Hematopoietic multipotent progenitor cell treated with erythropoietin and hydrocortisone succinate and interleukin-3 and kit ligand, for 6 days (in vitro differentiated cells): Measurements from ENCODE around the gene RHD.
"Not testable (repeated sequence)": the region's sequence is repeated elsewhere in the genome, so short reads cannot be mapped to it uniquely, and the experiment has no call there.

Experiments
- DNase-seq: peaks from one replicate; pipeline ENCODE4 v3.0.0-alpha.2; 2015

RHD gene

GRCh38 chr1:25259813-25260212 lies 12.5 kb upstream of the RHD start:
- not testable (repeated sequence) for DNase-seq

DNA sequence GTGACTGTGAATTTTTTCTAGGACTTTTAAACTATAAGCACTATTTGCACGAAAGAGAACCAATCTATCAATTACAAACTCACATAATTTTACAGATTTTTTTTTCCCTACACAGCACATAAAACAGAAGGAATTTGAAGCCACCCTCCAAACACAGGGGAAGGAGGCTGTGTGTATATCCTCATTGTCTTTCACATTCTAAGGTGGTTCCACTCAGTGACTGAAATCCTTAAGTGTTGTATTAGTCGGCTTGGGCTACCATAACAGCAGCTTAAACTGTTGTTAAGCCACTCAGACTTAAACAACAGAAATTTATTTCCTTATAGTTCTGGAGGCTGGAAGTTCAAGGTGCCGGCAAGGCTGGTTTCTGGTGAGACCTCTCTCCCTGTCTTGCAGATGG lies 12.0 kb upstream of the RHD start:
- DNase-seq, result not testable (repeated sequence)

DNA sequence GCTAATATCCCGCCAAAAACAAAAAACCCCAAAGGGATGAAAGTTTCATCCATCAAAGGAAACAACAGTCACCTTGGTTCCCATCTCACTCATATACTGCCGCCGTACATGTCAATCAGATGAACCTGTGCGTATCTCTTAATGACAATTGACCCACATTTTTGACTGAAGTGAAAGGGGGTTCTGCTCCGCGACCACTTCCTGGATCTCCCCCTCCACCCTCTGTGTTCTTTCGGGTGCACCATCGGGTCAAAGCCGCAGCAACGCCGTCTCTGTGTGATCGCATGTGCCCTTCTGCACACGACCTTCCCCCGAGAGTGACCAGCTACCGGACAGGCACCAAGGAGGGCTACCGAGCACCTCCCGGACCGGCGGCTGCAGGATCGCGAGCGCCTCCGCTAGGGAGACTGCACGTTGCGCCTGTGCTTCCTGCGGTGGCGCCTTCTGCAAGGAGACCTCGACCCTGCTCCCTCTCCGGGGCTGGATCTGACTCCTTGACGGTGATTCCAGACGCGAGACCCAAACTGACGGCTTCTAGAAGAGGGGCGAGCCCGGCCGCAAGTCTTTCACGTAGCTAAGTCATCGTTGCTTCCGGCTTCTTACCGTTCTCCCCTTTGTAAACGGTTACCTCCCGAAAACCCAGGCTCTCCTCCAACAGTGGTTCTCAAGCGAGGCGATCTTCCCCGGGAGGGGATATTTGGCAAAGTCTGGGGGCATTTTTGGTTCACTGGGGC lies 5.6 kb upstream of the RHD start:
- peak; percentile 10 for DNase-seq

GRCh38 chr1:25267288-25268142 lies 4.8 kb upstream of the RHD start:
- DNase-seq, result peak; percentile 75

DNA sequence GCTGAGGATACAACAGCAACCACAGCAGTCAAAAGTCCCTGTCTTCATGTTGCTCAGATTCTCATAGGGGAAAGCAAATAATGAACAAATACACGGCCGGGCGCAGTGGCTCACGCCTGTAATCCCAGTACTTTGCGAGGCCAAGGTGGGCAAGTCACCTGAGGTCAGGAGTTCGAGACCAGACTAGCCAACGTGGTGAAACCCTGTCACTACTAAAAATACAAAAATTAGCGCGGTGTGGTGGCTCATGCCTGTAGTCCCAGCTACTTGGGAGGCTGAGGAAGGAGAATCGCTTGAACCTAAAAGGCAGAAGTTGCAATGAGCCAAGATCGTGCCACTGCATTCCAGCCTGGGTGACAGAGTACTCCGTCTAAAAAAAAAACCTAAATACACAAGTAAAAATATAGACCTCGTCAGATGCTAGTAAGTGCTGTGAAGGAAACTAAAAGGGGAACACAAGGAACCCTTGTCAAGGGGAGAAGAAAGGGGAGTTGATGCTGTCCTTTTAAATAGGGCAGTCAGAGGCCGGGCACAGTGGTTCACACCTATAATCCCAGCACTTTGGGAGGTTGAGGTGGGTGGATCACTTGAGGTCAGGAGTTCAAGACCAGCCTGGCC lies 4.1 kb upstream of the RHD start:
- not testable (repeated sequence) for DNase-seq

DNA sequence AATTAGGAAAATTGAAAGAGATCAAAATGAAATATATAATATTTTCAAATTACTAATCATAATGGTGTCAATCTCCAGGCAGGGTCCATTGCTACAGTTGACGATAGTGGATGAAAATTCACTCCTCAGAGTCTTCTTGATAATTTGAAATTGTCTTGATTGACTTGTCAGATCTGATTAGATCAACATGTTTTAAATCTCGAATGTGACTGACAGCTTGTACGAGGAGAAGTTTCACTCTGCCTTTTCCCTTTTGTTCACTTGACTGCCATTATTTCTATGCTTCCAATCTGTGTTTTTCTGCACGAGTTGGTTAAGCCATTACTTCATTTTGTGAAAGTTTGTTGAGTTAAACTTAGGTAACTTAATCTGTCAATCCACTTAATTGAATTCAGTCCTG lies 3.3 kb downstream of the RHD start:
- DNase-seq, result not testable (repeated sequence)

DNA sequence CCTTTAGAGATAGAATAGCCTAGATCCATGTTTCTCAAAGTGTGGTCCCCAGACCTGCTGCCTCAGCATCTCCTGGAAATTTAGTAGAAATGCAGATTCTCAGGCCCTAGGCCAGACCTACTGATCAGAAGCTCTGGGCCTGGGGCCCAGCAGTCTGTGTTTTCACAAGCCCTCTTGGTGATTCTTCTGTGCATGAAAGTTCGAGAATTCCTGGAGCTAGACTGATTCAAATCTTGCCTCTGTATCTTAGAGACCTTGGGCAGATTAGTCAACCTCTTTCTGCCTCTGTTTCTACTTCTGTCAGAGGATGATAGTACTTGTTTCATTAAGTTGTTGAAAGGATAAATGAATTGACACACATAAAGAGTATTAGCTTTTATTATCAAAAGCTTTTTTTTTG lies 5.0 kb downstream of the RHD start:
- not testable (repeated sequence) for DNase-seq

DNA sequence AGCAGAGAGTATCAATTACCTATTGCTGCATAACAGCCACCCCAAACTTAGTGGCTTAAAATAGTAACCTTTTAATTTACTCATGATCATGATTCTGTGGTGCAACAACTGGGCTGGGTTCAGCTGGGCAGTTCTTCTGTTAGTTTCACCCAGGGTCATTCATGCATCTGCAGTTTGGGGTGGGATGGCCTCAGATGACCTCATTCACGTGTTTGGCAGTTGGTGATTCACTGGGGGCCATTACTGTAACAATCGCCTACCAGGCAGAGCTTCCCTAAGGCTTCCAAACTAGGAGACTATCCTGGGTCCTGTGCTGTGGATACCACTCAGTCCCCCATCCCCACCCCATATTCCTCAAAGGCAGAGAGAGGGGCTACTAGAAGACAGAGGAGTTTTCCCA lies 6.0 kb downstream of the RHD start:
- not testable (repeated sequence) for DNase-seq

DNA sequence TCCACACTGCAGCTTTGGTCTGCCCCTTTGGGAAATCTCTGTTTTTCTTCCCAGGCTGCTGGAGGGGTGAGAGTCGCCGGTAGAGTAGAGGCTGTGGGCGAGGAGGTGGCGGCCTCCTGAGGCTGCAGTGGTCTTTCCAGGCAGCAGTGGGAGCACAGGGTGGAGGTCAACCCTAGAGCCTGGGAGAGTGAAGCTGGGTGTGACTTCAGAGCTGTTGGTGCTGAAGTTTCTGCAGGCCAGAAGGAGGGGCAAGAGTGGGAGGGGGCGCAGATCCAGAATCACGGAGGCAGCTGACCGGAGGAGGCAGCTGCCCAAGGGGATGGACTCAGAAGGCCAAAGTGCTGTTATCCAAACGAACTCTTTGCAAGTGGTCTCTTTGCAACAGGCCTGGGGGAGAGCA lies 6.5 kb downstream of the RHD start:
- not testable (repeated sequence) for DNase-seq

DNA sequence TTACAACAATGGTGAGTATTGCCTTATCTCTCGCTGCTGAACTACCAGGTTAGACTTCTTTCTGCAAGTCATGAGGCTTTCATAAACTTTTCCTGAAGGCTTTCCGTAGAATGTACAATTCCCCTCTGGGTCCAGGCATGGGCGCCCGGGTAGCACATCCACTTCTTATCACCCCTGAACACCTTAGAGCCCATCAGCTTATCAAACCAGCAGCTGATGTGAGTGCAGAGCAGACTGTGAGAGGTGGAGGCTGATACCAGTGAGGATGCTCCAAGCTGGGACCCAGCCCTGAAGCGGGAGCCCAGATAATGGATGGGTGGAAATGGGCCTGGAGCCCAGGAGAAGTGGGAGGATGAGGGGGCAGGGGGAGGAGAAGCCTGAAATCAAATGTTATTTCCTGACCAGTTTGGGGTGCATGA lies 7.4 kb downstream of the RHD start:
- DNase-seq, result peak; percentile 72

- DNase-seq, result not testable (repeated sequence)
These were observed 13.6 kb downstream of the RHD start for GRCh38 chr1:25285862-25286261.

GRCh38 chr1:25287164-25287563 lies 14.9 kb downstream of the RHD start:
- DNase-seq, result not testable (repeated sequence)

GRCh38 chr1:25288573-25289101 lies 16.3 kb downstream of the RHD start:
- DNase-seq, result not testable (repeated sequence)

DNA sequence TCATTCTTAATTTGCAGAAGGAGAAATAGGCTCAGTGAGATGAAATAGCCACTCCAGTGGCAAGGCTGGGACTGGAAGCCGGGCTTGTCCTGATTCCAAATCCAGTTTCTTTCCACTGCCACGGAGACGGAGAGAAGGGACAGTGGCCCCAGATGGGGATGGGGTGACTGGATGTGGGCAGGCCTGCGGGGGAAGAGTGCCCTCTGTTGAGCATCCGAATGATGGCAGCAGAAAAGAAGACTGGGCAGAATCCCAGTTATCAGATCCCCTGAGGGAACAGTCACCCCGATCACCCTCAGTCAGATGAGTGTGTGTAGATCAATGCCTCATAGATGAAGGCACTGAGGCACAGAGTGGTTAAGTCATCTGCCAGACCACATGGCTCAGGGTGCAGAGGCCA lies 17.7 kb downstream of the RHD start:
- not testable (repeated sequence) for DNase-seq

- not testable (repeated sequence) for DNase-seq
These were observed 21.1 kb downstream of the RHD start for GRCh38 chr1:25293426-25293825.

- not testable (repeated sequence) for DNase-seq
These were observed 22.8 kb downstream of the RHD start for GRCh38 chr1:25294889-25295826.

DNA sequence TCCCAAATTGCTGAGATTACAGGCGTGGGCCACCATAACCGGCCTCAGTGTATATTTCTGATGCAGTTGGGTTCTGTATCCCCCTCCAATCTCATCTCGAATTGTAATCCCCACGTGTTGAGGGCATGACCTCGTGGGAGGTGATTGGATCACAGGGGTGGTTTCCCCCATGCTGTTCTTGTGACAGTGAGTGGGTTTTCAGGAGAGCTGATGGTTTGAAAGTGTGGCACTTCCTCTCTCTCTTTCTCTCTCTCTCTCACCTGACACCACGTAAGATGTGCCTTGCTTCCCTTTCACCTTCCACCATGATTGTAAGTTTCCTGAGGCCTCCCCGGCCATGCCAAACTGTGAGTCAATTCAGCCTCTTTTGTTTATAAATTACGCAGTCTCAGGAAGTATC lies 24.2 kb downstream of the RHD start:
- not testable (repeated sequence) for DNase-seq

- DNase-seq, result not testable (repeated sequence)
These were observed 28.4 kb downstream of the RHD start for GRCh38 chr1:25300729-25301128.

- not testable (repeated sequence) for DNase-seq
These were observed 30.0 kb downstream of the RHD start for GRCh38 chr1:25302330-25302729.

GRCh38 chr1:25304936-25305335 lies 32.6 kb downstream of the RHD start:
- not testable (repeated sequence) for DNase-seq

GRCh38 chr1:25308168-25308567 lies 35.9 kb downstream of the RHD start:
- DNase-seq, result not testable (repeated sequence)

DNA sequence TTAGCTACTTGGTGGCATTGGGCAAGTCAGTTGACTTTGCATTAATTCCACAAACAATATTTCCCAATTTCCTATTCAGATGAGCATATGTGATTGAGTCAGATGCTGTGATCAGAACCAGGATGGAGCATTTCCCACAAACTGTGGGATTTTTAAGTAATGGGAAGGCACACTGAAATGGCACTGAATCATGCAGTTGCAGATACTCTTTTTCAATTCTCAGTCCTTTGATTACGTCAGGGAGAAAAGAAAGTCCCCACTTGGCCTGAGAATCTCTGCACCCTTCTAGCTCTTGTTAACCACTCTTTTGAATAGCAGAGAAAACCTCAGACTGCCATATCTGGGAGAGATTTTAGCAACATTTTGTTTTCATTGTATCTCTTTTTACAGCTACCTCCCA lies 36.8 kb downstream of the RHD start:
- DNase-seq, result not testable (repeated sequence)
